CD4-positive, alpha-beta T cell treated with Interleukin-21 for 1 hour (primary cell): Measurements from ENCODE around the gene SLC7A1.

Experiments used
- DNase-seq: peaks from one replicate; pipeline ENCODE4 v3.0.0-alpha.2; 2020

Gene SLC7A1

DNA sequence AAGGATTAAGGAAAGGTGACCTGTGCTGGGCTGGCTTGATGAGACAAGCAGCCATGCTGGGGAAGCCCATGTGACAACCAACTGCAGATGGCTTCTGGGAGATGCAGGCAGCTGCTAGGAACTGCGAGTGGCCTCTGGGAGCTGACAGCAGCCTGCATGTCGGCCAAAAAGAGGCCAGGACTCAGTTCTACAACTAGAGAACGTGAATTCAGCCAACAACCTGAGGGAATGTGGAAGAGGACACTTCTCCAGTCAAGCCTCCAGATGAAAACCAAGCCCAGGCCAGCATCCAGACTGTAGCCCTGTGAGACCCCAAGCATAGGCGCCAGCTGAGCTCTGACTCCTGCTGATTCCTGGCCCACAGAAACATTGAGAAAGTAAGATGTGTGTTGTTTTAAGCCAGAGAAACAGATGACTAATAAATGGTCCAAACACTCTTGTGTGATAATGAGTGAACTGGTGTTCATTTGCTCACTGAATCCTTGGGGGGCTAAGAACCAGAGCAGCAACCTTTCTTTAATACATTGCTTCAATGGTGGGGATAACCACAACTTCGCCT lies 45.0 kb downstream of the SLC7A1 start:
- DNase-seq, result no peak

- DNase-seq, result no peak
Observed at GRCh38 chr13:29548722-29549121, 46.8 kb downstream of the SLC7A1 start.

DNA sequence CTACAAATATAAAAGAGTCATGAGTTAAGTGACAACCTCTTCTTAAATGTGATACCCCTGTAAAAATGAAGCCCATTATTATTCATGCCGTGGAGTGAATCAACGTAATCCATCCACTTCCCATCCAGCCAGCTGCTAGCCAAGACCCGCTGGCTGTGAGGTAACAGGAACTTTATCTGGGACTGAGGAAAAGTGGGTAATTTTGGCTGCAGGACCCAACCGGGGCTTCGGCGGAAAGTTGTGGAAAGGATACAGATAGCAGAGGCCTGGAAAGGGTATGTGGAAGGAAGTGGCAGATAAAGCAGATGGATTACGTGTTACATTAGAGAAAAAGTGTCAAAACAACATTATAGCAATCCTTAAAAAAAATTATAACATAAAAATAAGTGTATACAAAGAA lies 48.3 kb downstream of the SLC7A1 start:
- no peak for DNase-seq

GRCh38 chr13:29546662-29547061 lies 48.8 kb downstream of the SLC7A1 start:
- no peak for DNase-seq

DNA sequence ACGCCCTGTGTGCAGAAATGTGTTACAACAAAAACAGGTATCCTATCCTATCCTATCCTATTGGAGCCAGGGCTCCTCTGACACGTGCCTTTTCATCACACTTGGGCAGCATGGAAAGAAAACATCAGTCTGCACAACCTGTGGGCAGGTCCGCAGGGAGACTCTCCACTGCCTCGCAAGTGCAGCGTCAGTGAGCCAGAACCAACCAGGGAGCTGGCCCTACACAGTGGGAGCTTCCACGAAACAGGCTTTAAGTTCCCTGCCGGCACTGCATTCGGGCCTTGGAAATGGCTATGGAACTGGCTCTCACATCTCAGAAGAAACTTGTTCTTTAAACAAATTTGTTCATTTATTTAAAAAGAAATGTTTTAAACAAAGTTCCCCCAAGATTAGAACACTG lies 49.5 kb downstream of the SLC7A1 start:
- DNase-seq, result no peak

DNA sequence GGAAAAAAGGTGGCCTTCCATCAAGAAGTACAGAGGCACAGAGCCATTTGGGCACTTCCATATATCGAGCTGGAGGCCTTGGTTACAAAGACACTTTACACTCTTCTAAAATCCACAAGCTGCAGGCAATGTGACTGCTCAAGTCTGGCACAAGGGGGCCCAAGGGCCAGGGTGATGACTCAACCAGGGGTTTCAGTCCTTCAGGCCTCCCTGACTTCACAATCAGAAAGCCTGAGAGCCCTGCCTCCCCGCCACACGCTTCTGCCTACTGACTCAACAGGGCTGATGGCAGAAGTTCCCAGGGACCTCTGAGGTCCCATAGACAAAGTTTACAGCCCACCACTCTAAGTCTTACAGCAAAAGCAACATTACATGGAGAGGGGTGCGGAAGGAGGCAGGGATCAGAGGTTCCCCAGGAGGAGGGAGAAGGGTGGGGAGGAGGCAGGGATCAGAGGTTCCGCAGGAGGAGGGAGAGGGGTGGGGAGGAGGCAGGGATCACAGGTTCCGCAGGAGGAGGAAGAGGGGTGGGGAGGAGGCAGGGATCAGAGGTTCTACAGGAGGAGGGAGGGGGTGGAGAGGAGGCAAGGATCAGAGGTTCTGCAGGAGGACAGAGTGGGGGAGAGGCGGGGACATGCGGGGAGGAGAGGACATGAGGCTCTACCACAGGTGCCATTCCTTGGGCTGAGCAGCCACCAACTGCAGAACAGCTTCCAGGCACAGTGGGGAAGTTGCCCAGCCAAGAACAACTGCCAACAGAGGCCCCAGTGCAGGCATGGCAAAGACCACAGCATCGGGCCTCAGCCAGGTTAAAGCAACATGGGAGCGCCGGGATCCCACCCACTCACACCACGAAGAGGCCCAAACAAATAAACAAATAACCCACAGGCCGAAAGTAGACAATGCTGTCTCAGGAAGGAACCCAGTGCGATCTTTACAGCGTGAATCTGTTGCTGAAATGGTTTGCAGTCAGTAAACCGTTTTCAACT lies 52.0 kb downstream of the SLC7A1 start:
- no peak for DNase-seq

GRCh38 chr13:29542381-29542780 lies 53.1 kb downstream of the SLC7A1 start:
- no peak for DNase-seq

DNA sequence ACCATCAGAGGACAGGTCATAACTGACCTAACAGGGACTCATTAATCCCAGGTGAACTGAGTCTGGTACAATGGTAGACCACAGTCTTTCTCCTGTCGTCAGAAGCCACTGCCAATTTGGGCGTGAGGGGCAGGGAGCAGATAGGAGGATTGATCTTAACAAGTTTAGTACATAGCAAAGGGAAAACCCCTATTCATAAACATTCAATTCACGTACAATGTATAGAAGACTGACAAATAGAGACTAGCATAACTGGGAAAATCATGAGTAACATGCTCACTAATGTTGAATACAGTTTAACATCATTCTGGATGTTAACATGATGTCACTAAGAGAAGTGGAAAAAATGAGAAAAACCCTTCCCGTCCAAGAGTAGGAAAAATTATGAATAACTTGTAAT lies 54.1 kb downstream of the SLC7A1 start:
- DNase-seq, result no peak

- DNase-seq, result no peak
Observed at GRCh38 chr13:29540799-29541198, 54.7 kb downstream of the SLC7A1 start.

- DNase-seq, result no peak
Observed at GRCh38 chr13:29540334-29540733, 55.2 kb downstream of the SLC7A1 start.

DNA sequence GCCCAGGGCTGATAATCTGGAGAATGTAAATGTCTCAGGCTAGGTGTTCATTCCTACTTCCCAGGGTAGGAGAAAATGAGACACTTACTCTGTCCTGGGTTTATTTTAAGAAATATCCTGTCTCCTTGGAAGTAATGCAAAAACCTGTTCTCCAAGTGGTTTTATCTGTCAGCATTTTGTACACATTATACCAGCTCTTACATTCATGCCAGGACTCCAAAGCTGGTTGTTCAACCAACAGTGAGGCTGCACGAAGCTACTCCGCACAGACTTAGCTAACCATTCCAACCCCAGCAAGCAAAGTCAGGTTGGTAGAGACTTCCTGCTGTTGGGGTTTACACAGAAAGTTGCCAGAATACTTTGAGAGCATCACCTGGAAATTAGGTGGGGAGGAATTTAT lies 55.6 kb downstream of the SLC7A1 start:
- no peak for DNase-seq

DNA sequence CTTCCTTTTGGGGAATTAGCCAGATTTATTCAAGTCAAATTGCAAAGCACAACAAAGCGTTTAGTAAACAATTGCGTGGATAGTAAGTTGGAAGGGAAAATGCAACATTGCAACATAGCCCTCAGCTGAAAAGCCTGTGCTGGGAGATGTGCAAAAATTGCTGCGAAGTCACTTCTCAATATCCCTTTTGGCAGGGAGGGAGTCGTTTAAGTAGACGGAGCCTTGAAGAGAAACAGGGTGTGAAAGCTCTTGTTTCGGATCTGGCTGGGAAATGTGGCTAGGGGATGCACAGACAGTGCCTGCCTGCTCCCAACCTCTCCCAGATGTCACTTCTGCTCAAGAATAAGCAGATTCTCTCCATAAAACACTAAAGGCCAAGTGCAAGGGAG lies 56.8 kb downstream of the SLC7A1 start:
- DNase-seq, result no peak

- no peak for DNase-seq
Observed at GRCh38 chr13:29537736-29538651, 57.5 kb downstream of the SLC7A1 start.

DNA sequence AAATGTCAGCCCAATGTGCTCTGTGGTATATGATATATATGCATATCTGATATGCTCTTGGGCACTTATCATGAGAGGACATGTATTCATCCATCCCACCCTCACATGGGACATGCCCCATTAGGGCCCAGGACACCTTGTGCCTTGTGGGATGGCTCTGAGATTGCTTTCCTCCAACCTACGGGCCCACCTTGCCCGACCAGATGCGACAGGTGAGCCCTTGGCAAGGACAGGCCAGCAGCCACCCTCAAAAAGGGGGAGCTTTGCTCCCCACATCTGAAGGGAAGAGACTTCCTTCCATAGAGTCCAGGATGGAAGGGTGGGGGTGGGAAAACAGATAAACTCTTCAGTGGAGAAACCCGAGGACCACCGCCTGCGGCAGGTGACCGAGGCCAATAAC lies 58.6 kb downstream of the SLC7A1 start:
- DNase-seq, result no peak

- DNase-seq, result no peak
Observed at GRCh38 chr13:29535663-29536655, 59.5 kb downstream of the SLC7A1 start.

GRCh38 chr13:29534083-29534482 lies 61.4 kb downstream of the SLC7A1 start:
- DNase-seq, result no peak

- DNase-seq, result no peak
Observed at GRCh38 chr13:29532821-29533220, 62.7 kb downstream of the SLC7A1 start.

- no peak for DNase-seq
Observed at GRCh38 chr13:29532116-29532515, 63.4 kb downstream of the SLC7A1 start.

DNA sequence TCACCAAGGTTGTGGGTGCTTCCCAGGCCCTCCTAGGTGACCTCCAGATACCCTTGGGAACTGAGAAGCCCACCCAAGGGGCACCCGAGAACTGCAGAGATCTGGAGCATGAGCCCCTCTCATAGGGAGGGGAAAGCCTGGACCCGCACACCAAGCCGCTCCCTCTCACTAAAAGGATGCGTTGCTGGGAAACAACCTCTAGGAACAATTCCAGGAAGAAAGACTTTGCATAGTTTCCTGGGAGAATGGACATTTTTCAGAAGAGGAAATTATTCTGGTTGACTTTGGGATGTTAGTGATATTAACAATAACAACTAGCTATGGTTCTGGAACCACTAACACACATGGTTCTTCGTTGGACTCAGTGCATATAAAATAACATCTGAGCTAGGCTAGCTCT lies 64.6 kb downstream of the SLC7A1 start:
- no peak for DNase-seq

DNA sequence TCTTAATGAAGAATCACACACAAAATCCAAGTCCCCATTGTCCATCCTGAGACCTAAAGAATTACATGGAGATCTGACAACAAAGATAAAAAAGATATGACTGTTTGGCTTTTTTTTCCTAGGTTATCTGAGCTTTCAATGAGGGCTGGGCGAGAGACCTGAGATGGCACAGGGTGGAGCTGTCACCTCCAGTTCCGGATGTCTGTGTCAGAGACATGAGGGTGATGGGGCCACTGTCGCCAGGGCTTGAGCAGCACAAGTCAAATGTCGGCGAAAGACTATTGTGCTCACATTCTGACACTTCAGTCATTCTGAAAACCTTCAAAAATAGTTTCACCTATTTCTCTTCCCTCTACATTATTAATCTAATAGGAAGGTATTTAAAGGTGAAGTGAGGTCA lies 65.7 kb downstream of the SLC7A1 start:
- DNase-seq, result peak; percentile 40

- DNase-seq, result no peak
Observed at GRCh38 chr13:29527916-29528315, 67.6 kb downstream of the SLC7A1 start.

GRCh38 chr13:29527511-29527910 lies 68.0 kb downstream of the SLC7A1 start:
- no peak for DNase-seq
